Measurements from ENCODE around the gene A4GNT. TPM values are rescaled to one million over a fixed set of nuclear protein-coding genes. Genes with fewer than 3 reads are reported as not detected.
"Not testable (repeated sequence)": the region's sequence is repeated elsewhere in the genome, so short reads cannot be mapped to it uniquely, and the experiment has no call there.

Gene A4GNT
- total RNA-seq, 1 donor from 2014 or later = not detected

GRCh38 chr3:138113326-138113725 is 18.9 kb downstream of the A4GNT start:
- no peaks in the 10 kb centered on the region for H3K36me3 ChIP-seq
- TF ChIP-seq POLR2AphosphoS5 (IDR thresholded peaks at IDR 0.05; ENCODE audit: insufficient read depth in 1 of 2, low read depth in 1 of 2) = no peak
- no peak for TF ChIP-seq POLR2A (IDR thresholded peaks at IDR 0.05)
- no peak for TF ChIP-seq CTCF (IDR thresholded peaks at IDR 0.05)
- DNase-seq (ENCODE audit: extremely low spot score in 2 of 2) = no peak
- H3K4me3 ChIP-seq = no peak overlapping the region
- H3K27me3 ChIP-seq = no peaks in the 10 kb centered on the region
- intact Hi-C loops (cut with DNase I) = no loop called here
- peak overlapping the region; percentile 91 for H3K27ac ChIP-seq
- no peaks in the 10 kb centered on the region for H3K9me3 ChIP-seq
- peaks cover 20% of the 10 kb centered on the region for H3K4me1 ChIP-seq

DNA sequence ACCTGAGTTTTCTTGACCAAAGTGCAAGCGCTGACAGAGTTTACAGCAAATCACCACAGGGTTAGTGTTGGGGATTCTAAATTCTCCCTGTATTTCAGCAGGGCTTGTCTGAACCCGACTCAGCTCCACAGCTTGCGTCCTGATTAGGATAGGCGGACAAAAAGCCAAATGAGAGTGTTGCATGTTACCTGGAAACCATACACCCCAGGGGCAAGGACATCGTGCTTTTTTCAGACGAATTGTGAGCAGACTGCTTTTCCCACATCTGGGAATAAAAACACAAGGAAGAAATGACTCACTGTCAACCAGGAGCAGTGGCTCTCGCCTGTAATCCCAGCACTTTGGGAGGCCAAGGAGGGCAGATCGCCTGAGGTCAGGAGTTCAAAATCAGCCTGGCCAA is 19.8 kb downstream of the A4GNT start:
- H3K27me3 ChIP-seq = no peaks in the 10 kb centered on the region
- peaks cover 20% of the 10 kb centered on the region for H3K4me1 ChIP-seq
- H3K36me3 ChIP-seq = no peaks in the 10 kb centered on the region
- DNase-seq (ENCODE audit: extremely low spot score in 2 of 2) = no peak
- TF ChIP-seq POLR2AphosphoS5 (IDR thresholded peaks at IDR 0.05; ENCODE audit: insufficient read depth in 1 of 2, low read depth in 1 of 2) (no peak), CTCF (IDR thresholded peaks at IDR 0.05) (no peak), POLR2A (IDR thresholded peaks at IDR 0.05) (no peak)
- H3K9me3 ChIP-seq = no peaks in the 10 kb centered on the region
- no peak overlapping the region for H3K4me3 ChIP-seq
- intact Hi-C loops (cut with DNase I) = no loop called here
- no peak overlapping the region for H3K27ac ChIP-seq

- no peaks in the 10 kb centered on the region for H3K9me3 ChIP-seq
- no peak overlapping the region for H3K4me3 ChIP-seq
- H3K27ac ChIP-seq = no peak overlapping the region
- H3K4me1 ChIP-seq = no peaks in the 10 kb centered on the region
- no peaks in the 10 kb centered on the region for H3K36me3 ChIP-seq
- no peaks in the 10 kb centered on the region for H3K27me3 ChIP-seq
- TF ChIP-seq CTCF (IDR thresholded peaks at IDR 0.05) (no peak), POLR2AphosphoS5 (IDR thresholded peaks at IDR 0.05; ENCODE audit: insufficient read depth in 1 of 2, low read depth in 1 of 2) (no peak), POLR2A (IDR thresholded peaks at IDR 0.05) (no peak)
- intact Hi-C loops (cut with DNase I) = no loop called here
- DNase-seq (ENCODE audit: extremely low spot score in 2 of 2) = no peak
Measured at GRCh38 chr3:138105598-138105997, 26.6 kb downstream of the A4GNT start.

- H3K4me1 ChIP-seq = no peaks in the 10 kb centered on the region
- H3K27ac ChIP-seq = no peak overlapping the region
- intact Hi-C loops (cut with DNase I) = no loop called here
- H3K27me3 ChIP-seq = no peaks in the 10 kb centered on the region
- no peak for DNase-seq (ENCODE audit: extremely low spot score in 2 of 2)
- no peaks in the 10 kb centered on the region for H3K9me3 ChIP-seq
- H3K4me3 ChIP-seq = no peak overlapping the region
- no peaks in the 10 kb centered on the region for H3K36me3 ChIP-seq
- TF ChIP-seq POLR2A (IDR thresholded peaks at IDR 0.05) (no peak), CTCF (IDR thresholded peaks at IDR 0.05) (no peak), POLR2AphosphoS5 (IDR thresholded peaks at IDR 0.05; ENCODE audit: insufficient read depth in 1 of 2, low read depth in 1 of 2) (no peak)
Measured at GRCh38 chr3:138103466-138103865, 28.7 kb downstream of the A4GNT start.

DNA sequence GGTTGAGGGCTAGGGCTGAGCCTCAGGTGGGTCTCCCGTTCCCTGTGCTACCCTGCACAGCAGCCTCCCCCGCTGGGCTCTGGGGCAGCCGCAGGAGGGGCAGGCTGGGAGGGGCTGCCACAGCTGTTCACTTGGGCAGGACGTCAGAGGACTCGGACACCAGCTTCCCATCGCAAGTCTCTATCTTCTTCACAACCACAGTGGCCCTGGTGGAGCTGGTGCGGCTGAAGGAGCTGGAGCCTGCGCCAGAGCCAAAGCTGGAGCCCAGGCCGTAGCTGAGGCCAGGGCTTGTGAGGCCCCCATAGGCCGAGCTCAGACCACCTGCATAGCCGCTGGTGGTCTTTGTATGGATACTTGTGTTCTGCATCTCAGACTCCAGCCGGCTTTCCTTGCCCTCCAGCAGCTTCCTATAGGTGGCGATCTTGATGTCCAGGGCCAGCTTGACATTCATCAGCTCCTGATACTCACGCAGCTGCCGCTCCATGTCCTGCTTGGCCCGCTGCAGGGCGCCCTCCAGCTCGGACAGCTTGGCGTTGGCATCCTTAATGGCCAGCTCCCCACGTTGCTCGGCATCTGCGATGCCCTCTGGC is 30.7 kb downstream of the A4GNT start:
- intact Hi-C loops (cut with DNase I); H3K27me3 ChIP-seq; H3K36me3 ChIP-seq; H3K9me3 ChIP-seq; H3K4me1 ChIP-seq; DNase-seq (ENCODE audit: extremely low spot score in 2 of 2); H3K4me3 ChIP-seq; H3K27ac ChIP-seq: not testable (repeated sequence)

Measured in vagina (tissue), 2 donors.